ENCODE results near the gene LRRC15.

LRRC15 gene

GRCh38 chr3:194384569-194385001 lies 15.0 kb upstream of the LRRC15 start:
- DNase-seq (ENCODE audit: low read depth in 2 of 2), result no peak

GRCh38 chr3:194384156-194384555 lies 14.6 kb upstream of the LRRC15 start:
- DNase-seq (ENCODE audit: low read depth in 2 of 2), result no peak

- DNase-seq (ENCODE audit: low read depth in 2 of 2), result no peak
These were observed 13.9 kb upstream of the LRRC15 start for GRCh38 chr3:194383276-194383940.

- DNase-seq (ENCODE audit: low read depth in 2 of 2), result no peak
These were observed 13.3 kb upstream of the LRRC15 start for GRCh38 chr3:194382892-194383223.

GRCh38 chr3:194382196-194382891 lies 12.8 kb upstream of the LRRC15 start:
- DNase-seq (ENCODE audit: low read depth in 2 of 2), result no peak

- no peak for DNase-seq (ENCODE audit: low read depth in 2 of 2)
These were observed 11.9 kb upstream of the LRRC15 start for GRCh38 chr3:194381460-194381875.

- DNase-seq (ENCODE audit: low read depth in 2 of 2), result no peak
These were observed 10.8 kb upstream of the LRRC15 start for GRCh38 chr3:194380326-194380725.

GRCh38 chr3:194379651-194380050 lies 10.1 kb upstream of the LRRC15 start:
- DNase-seq (ENCODE audit: low read depth in 2 of 2), result no peak

GRCh38 chr3:194379231-194379630 lies 9.7 kb upstream of the LRRC15 start:
- DNase-seq (ENCODE audit: low read depth in 2 of 2), result no peak

- DNase-seq (ENCODE audit: low read depth in 2 of 2), result no peak
These were observed 8.2 kb upstream of the LRRC15 start for GRCh38 chr3:194377708-194378107.

- DNase-seq (ENCODE audit: low read depth in 2 of 2), result no peak
These were observed 6.7 kb upstream of the LRRC15 start for GRCh38 chr3:194376241-194376560.

GRCh38 chr3:194375473-194376240 lies 6.1 kb upstream of the LRRC15 start:
- DNase-seq (ENCODE audit: low read depth in 2 of 2), result no peak

GRCh38 chr3:194374935-194375334 lies 5.4 kb upstream of the LRRC15 start:
- DNase-seq (ENCODE audit: low read depth in 2 of 2), result no peak

- no peak for DNase-seq (ENCODE audit: low read depth in 2 of 2)
These were observed 4.4 kb upstream of the LRRC15 start for GRCh38 chr3:194373899-194374298.

- DNase-seq (ENCODE audit: low read depth in 2 of 2), result no peak
These were observed 3.5 kb upstream of the LRRC15 start for GRCh38 chr3:194373028-194373427.

GRCh38 chr3:194370753-194371152 lies 1.2 kb upstream of the LRRC15 start:
- DNase-seq (ENCODE audit: low read depth in 2 of 2), result no peak

- no peak for DNase-seq (ENCODE audit: low read depth in 2 of 2)
These were observed 625 bp downstream of the LRRC15 start for GRCh38 chr3:194368918-194369317.

- no peak for DNase-seq (ENCODE audit: low read depth in 2 of 2)
These were observed 1.3 kb downstream of the LRRC15 start for GRCh38 chr3:194367992-194368841.

- no peak for DNase-seq (ENCODE audit: low read depth in 2 of 2)
These were observed 3.5 kb downstream of the LRRC15 start for GRCh38 chr3:194365978-194366490.

- no peak for DNase-seq (ENCODE audit: low read depth in 2 of 2)
These were observed 4.0 kb downstream of the LRRC15 start for GRCh38 chr3:194365526-194365925.

- no peak for DNase-seq (ENCODE audit: low read depth in 2 of 2)
These were observed 4.7 kb downstream of the LRRC15 start for GRCh38 chr3:194364652-194365434.
